Prostate gland (tissue), 2 donors: ENCODE results near the gene TBX5.

Experiments
- CTCF ChIP-seq, 4 experiments: fragments of 200-600 bp in 2 of 4; fragments of 450-650 bp in 2 of 4; sonication (generic) in 2 of 4; IDR thresholded peaks; 1 replicate in 3 of 4; 2 replicates in 1 of 4; pipeline ENCODE4 v1.5.1; 2016 to 2019; ENCODE audit warnings: antibody characterized with exemption in 4 of 4, mild to moderate bottlenecking in 2 of 4, moderate library complexity in 2 of 4
- POLR2A ChIP-seq: fragments of 450-650 bp; IDR thresholded peaks from one replicate; pipeline ENCODE4 v1.6.1; 2016; ENCODE audit warnings: antibody characterized with exemption, mild to moderate bottlenecking

GRCh38 chr12:114396869-114397719, 8.8 kb downstream of the TBX5 start:
- TF ChIP-seq CTCF (IDR thresholded peaks at IDR 0.05) (no peak), POLR2A (no peak)
